Measurements from ENCODE around the gene MYO19. TPM values are rescaled to one million over a fixed set of nuclear protein-coding genes. Genes with fewer than 3 reads are reported as not detected.

MYO19 gene
- total RNA-seq, 4 donors from 2014 or later = 33.3 to 120 (median 69.8) TPM

DNA sequence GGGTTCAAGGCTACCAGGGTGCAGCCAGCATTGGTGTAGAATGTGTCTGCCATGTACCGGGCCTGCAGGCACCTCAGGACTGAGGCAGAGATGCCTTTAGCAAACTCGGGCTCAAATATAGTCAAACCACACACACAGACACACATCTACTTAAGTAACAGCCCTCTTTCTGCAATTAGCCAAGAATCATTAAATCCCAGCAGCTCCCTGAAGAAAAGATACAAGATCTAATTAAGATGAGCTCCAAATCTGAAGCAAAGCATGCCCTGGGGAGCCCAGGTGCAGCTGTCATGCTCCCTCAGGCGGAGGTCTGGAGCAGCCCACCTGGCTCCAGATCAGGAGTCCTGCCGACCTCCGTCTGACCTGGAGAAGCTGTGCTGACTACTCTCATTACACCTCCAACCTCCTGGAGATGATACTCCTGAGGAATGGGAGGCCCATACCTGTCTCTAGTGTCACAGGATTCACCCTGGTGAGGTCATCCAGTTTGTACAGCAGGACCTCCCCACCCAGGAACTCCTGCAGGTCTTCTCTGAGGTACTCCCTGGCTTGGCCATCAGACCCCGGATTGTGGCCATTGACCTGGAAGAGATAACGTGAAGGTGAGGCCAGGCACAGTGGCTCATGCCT, 6.9 kb downstream of the MYO19 start:
- TF ChIP-seq POLR2A (IDR thresholded peaks at IDR 0.05) (no peak), CTCF (IDR thresholded peaks at IDR 0.05) (no peak), EP300 (IDR thresholded peaks at IDR 0.05) (no peak)
- Histone ChIP-seq H3K27ac (no peak overlapping the region), H3K27me3 (no peaks in the 10 kb centered on the region), H3K4me1 (no peaks in the 10 kb centered on the region), H3K36me3 (peaks cover 2 to 99% (median 8%) of the 10 kb centered on the region in 3 donors), H3K9me3 (no peaks in the 10 kb centered on the region), H3K4me3 (no peak overlapping the region)
- DNase-seq (ENCODE audit: low spot score in 2 of 2) = no peak
- 99 to 100% methylated on average over 6 to 7 of the region's 7 CpGs for WGBS, 2 donors

- DNase-seq (ENCODE audit: low spot score in 2 of 2) = no peak
- Histone ChIP-seq H3K9me3 (no peaks in the 10 kb centered on the region), H3K36me3 (peaks cover 2 to 95% (median 8%) of the 10 kb centered on the region in 3 donors), H3K27me3 (no peaks in the 10 kb centered on the region), H3K4me1 (no peaks in the 10 kb centered on the region), H3K4me3 (no peak overlapping the region), H3K27ac (no peak overlapping the region)
- TF ChIP-seq CTCF (IDR thresholded peaks at IDR 0.05) (no peak), EP300 (IDR thresholded peaks at IDR 0.05) (no peak), POLR2A (IDR thresholded peaks at IDR 0.05) (no peak)
- 89 to 94% methylated on average over 6 of the region's 6 CpGs for WGBS, 2 donors
Observed at GRCh38 chr17:36525888-36526287, 8.8 kb downstream of the MYO19 start.

- DNase-seq (ENCODE audit: low spot score in 2 of 2) = no peak
- no peak overlapping the region for H3K4me3 ChIP-seq
- no peak for TF ChIP-seq EP300 (IDR thresholded peaks at IDR 0.05)
- no peak for TF ChIP-seq POLR2A (IDR thresholded peaks at IDR 0.05)
- TF ChIP-seq CTCF (IDR thresholded peaks at IDR 0.05) = no peak
- peaks cover 2 to 96% (median 8%) of the 10 kb centered on the region in 3 donors for H3K36me3 ChIP-seq
- H3K4me1 ChIP-seq = no peaks in the 10 kb centered on the region
- no peak overlapping the region for H3K27ac ChIP-seq
- no peaks in the 10 kb centered on the region for H3K27me3 ChIP-seq
- 67 to 82% methylated on average over 2 of the region's 2 CpGs for WGBS, 2 donors
- no peaks in the 10 kb centered on the region for H3K9me3 ChIP-seq
Observed at GRCh38 chr17:36525113-36525512, 9.6 kb downstream of the MYO19 start.

DNA sequence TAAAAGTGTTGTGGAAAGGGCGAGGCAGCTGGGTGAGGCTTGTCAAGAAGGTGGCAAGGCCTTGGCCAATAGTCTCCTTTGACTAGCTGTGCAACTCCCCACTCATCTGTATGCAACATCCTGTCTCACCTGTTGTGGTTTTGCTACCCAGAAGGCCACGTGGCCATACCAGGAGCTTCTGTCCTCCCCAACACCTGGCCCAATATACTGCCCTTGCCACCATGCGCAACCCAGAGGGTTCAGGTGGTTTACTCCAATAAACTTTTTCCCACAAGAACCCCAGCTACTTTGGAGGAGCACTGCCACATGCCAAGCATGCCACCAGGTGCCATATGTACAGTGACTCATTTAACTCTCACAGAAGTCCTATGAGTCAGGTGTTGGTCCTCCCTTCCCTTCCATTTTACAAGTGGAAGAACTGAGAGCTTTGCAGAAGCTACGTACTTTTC, 10.2 kb downstream of the MYO19 start:
- Histone ChIP-seq H3K4me1 (no peaks in the 10 kb centered on the region), H3K9me3 (no peaks in the 10 kb centered on the region), H3K27ac (no peak overlapping the region), H3K36me3 (peaks cover 2 to 94% (median 8%) of the 10 kb centered on the region in 3 donors), H3K27me3 (no peaks in the 10 kb centered on the region), H3K4me3 (no peak overlapping the region)
- WGBS, 2 donors = 94 to 98% methylated on average over 4 of the region's 4 CpGs
- no peak for DNase-seq (ENCODE audit: low spot score in 2 of 2)
- TF ChIP-seq POLR2A (IDR thresholded peaks at IDR 0.05) (no peak), CTCF (IDR thresholded peaks at IDR 0.05) (no peak), EP300 (IDR thresholded peaks at IDR 0.05) (no peak)

DNA sequence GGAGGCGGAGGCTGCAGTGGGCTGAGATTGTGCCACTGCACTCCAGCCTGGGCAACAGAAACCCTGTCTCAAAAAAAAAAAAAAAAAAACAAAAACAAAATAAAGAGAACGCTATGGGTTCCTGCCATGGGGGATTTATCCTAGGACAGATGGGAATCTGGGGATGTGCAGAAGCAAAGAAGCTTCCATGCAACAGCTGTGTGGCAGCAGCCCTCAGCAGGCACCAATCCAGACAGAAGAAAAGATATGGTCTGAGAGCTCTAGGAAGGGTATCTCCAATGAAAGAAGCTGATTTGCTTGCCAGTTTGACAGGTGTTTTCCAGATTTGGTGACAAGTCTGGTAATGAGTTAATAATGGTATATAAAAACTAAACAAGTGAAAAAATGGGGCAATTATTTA, 11.6 kb downstream of the MYO19 start:
- Histone ChIP-seq H3K4me3 (no peak overlapping the region), H3K27me3 (no peaks in the 10 kb centered on the region), H3K36me3 (peaks cover 2 to 80% (median 8%) of the 10 kb centered on the region in 3 donors), H3K4me1 (no peaks in the 10 kb centered on the region), H3K27ac (no peak overlapping the region), H3K9me3 (no peaks in the 10 kb centered on the region)
- 91 to 92% methylated on average over 2 of the region's 2 CpGs for WGBS, 2 donors
- TF ChIP-seq CTCF (IDR thresholded peaks at IDR 0.05) (no peak), POLR2A (IDR thresholded peaks at IDR 0.05) (no peak), EP300 (IDR thresholded peaks at IDR 0.05) (no peak)
- no peak for DNase-seq (ENCODE audit: low spot score in 2 of 2)

Measured in tibial nerve (tissue), 4 donors.